Peyer's patch (tissue), 4 donors: ENCODE measurements around the gene CSH2.

Source experiments
- POLR2A ChIP-seq, 2 donors: fragments of 450-650 bp; IDR thresholded peaks; one replicate each; pipeline ENCODE4 v1.5.1; 2017; ENCODE audit warnings: antibody characterized with exemption in 2 of 2, mild to moderate bottlenecking in 2 of 2, moderate library complexity in 2 of 2
- TF ChIP-seq, protein P1 (sequence below), 6 experiments: fragments of 450-650 bp in 4 of 6; fragments of 200-600 bp in 2 of 6; sonication (generic) in 1 of 6; IDR thresholded peaks; one replicate each; pipeline ENCODE4 v1.5.1; 2017 to 2019; ENCODE audit warnings: antibody characterized with exemption in 6 of 6, mild to moderate bottlenecking in 3 of 6, moderate library complexity in 1 of 6

DNA sequence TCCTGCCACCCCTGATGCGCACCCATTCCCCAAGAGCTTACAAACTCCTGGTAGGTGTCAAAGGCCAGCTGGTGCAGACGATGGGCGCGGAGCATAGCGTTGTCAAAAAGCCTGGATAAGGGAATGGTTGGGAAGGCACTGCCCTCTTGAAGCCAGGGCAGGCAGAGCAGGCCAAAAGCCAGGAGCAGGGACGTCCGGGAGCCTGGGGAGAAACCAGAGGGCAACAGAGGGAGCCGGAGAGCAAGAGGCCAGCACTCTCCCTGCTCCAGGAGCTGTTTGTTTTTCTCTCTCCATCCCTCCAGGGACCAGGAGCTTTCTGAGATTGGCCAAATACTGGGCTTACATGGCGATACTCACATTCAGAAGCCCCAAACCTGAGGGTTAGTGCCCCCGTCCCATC is 44.8 kb upstream of the CSH2 start:
- TF ChIP-seq, protein P1, sequence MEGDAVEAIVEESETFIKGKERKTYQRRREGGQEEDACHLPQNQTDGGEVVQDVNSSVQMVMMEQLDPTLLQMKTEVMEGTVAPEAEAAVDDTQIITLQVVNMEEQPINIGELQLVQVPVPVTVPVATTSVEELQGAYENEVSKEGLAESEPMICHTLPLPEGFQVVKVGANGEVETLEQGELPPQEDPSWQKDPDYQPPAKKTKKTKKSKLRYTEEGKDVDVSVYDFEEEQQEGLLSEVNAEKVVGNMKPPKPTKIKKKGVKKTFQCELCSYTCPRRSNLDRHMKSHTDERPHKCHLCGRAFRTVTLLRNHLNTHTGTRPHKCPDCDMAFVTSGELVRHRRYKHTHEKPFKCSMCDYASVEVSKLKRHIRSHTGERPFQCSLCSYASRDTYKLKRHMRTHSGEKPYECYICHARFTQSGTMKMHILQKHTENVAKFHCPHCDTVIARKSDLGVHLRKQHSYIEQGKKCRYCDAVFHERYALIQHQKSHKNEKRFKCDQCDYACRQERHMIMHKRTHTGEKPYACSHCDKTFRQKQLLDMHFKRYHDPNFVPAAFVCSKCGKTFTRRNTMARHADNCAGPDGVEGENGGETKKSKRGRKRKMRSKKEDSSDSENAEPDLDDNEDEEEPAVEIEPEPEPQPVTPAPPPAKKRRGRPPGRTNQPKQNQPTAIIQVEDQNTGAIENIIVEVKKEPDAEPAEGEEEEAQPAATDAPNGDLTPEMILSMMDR (IDR thresholded peaks at IDR 0.05), result no peak
- TF ChIP-seq POLR2A (IDR thresholded peaks at IDR 0.05), result no peak
